Hematopoietic multipotent progenitor cell (in vitro differentiated cells): Measurements from ENCODE around the gene SERPIND1. TPM values are rescaled to one million over a fixed set of nuclear protein-coding genes. Genes with fewer than 3 reads are reported as not detected.

ENCODE experiments used
- DNase-seq, 3 donors: peaks; one replicate each; pipeline ENCODE4 v3.0.0-alpha.2; 2011 to 2015; ENCODE audit warnings: low read depth in 2 of 3, low spot score in 2 of 3
- total RNA-seq: library from RNA; depleted of rRNA; stranded (reverse); fragments of >200 nt; gene quantifications from one replicate; pipeline ENCODE4 v1.2.3, GENCODE V29; 2012

Gene SERPIND1
- total RNA-seq, 1 donor: not detected

GRCh38 chr22:20788627-20789344, 14.9 kb downstream of the SERPIND1 start:
- DNase-seq: no peak

DNA sequence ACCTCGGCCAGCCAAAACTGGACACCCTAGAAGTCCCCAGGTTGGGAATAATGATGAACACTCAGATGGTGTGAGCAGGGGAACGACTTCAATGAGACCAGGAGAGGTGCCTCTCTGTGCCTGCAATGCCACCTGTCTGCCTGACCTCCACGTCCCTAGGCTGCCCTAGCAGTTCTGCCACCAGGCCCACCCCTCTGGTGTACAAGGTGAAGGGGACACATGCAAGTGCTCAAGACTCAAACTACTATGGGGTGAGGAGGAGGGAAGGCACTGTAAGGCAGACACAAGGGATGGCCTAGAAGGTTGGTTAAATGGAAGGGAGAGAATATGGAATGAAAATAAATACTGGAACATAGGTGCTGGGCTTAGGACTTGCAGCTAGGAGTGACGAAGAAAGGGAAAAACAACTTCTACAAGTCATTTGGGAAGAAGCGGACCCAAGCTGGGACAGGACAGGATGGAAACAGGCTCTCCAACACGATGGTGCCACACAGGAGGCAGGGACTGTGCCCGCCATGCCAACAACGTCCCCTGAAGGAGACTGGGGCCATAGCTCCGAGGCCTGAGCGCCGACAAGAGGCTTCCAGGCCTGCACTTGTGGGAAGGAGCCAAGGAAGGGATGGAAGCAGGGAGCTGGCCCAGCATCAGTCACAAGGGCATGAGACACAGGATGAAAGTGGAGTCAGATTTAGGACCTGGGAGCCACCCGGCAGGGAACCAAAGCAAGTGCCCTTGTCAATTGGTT, 18.5 kb downstream of the SERPIND1 start:
- DNase-seq: no peak

GRCh38 chr22:20792966-20793728, 19.2 kb downstream of the SERPIND1 start:
- peak in 1 of 3 donors; percentile 54 for DNase-seq

DNA sequence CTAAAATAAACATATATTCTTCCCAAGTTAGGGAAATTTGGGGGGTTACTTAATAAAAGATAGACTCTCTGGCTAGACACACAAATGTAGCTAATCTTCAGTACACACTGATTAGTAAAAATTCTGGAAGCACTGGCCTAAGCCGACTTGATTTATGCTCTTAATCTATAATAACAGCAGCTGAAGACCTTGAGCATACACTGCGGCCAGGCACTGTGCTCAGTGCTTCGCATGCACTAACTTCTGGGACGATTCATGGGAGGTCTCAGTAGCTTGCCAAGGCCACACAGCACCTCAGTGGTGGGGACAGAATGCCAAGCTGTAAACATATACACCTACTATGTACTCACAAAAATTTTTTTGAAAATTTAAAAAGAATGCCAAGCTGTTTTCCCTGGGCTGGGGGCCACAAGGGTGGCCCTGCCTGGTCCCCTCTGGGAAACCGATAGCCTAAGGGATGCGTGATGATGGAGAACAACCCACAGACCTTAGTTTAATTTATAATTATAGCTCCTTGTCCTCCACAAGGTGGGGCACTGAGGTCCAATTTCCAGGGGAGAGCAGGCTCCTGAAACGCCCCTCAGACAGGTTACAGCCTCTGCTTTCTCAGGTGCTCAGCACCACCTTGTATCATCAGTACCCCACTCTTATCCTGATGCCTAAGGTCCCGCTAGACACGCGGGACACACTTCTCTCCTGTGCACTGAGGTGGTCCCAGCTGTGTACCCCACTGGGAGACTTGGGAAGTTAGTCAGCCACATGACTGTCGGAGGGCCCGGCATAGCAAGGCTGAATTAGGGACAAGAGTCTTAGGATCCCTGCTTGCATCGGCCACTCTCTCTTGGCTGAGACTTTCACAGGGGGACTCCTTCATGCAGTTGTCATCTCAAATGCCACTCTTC, 20.1 kb downstream of the SERPIND1 start:
- peak in 1 of 3 donors; percentile 8 for DNase-seq

DNA sequence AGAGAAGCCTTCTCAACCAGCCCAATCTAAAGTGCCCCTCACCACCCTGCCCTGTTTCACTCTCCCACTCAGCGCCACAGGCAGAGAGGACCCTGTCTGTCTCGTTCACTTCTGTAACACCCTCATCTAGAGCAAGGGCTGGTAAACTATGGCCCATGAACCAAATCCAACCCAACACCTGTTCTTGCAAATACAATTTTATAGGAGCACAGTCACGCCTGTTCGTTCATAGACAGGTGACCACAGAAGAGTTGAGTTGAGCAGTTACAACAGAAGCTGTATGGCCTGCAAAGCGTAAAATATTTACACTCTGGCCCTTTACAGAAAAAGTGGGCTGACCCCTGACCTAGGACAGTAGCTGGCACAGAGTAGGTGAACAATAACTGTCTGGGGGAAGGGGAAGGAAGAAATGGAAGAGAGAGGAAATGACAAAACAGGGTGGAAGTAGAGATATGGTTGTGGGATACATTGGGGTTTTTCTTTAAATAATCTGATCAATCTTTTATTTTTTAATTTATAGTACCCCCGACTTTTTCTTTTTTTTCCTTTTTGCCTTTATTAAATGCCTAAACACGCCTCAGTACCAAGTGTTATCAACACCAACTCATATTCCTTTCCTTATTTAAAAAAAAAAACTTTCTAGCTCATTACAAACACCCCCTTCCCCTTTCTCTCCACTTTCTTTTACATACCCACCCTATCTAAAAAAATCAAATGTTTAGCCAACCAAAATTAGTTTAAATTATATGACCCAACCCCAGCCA, 20.9 kb downstream of the SERPIND1 start:
- DNase-seq: peak in 1 of 3 donors; percentile 14

GRCh38 chr22:20796731-20797130, 22.8 kb downstream of the SERPIND1 start:
- no peak for DNase-seq

- DNase-seq: no peak
Measured at GRCh38 chr22:20798218-20798617, 24.3 kb downstream of the SERPIND1 start.

GRCh38 chr22:20798974-20799373, 25.1 kb downstream of the SERPIND1 start:
- DNase-seq: no peak

GRCh38 chr22:20799449-20799848, 25.5 kb downstream of the SERPIND1 start:
- DNase-seq: no peak

GRCh38 chr22:20802452-20802851, 28.5 kb downstream of the SERPIND1 start:
- DNase-seq: no peak

GRCh38 chr22:20802922-20803553, 29.1 kb downstream of the SERPIND1 start:
- no peak for DNase-seq

DNA sequence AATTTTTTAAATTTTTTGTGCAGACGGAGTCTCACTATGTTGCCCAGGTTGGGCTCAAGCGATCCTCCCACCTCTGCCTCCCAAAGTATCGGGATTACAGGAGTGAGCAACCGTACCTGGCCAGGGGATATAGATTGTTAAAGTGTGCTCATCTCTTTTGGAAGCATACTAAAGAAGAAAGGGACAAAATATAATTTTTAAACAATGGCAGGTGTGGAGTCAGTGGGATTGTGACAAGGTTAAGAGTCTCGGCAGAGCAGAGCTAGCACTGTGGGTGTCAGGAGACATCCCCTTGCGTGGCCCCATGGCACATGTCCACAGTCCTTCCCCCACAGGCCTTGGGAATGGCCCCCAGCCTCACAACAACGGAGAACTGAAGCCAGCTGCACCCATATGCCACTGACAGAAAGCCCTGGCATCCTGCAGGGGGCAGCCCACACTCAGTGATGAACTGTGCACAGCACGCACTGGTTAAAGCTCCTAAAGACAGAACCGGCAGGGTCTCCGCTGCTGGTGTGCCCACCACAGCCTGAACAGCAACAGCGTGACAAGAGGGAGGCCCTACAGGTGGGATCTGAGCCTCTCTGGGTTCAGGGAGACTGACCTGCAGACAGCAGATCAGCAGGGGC, 29.9 kb downstream of the SERPIND1 start:
- DNase-seq: peak in 2 of 3 donors; percentile 53 to 78

DNA sequence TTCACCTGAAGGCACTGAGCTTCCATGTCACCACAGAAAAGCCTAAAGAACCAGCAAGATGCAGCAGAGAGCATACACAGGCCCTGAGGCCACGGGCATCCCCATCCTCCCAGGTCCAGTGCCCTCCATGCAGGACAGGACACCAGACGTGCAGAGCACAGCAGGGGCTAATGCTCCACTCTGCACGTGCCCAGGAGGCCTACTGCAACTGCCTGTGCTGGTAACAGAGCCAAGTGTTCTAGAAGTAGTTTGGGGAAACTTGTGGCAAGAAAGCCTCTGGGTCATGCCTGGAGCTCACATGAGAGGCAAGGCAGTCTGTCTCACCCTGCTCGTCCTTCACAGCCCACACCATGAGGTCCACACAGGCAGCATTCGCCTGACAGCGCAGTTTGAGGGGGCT, 30.7 kb downstream of the SERPIND1 start:
- no peak for DNase-seq

DNA sequence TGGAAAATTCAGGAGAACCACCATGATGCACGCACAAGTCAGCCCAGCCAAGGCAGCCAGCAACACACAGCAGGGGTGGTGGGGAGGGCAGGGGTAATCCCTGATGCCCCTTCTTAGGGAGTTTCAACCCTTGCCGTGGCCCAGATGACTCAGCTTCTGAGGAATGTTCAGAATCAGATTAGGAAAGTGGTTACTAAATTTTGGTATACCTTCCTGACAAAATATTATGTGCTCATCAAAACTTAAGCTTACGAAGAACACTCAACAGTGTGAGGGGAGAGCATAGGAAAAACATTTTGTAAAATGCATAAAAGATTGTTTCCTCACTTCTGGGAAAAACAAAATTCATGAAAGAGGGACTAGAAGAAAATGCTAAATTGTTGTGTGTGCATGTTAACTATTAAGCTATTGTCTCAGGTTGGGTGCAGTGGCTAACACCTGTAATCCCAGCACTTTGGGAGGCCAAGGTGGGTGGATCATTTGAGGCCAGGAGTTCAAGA, 32.1 kb downstream of the SERPIND1 start:
- no peak for DNase-seq

DNA sequence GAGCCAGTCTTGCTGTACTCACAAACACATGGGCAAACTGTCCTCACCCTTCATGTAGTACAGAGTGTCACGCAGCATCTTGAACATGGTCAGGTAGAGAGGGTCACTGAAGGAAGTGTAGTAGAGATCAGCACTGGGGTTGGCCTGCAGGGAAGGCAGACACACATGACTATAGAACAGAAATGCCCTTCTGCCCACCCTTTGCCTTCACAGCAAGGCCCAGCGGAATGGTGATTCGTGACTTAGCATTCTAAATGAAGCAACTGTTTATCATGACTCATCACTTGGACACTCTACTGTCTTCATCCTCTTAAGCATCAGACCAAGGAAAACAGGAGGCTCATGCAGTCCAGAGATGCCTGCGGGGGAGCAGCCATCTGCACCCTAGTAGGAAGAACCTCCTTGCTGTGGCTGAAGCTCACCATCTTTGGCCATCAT, 33.4 kb downstream of the SERPIND1 start:
- no peak for DNase-seq

- DNase-seq: no peak
Measured at GRCh38 chr22:20808844-20809243, 34.9 kb downstream of the SERPIND1 start.

GRCh38 chr22:20809538-20810185, 35.7 kb downstream of the SERPIND1 start:
- no peak for DNase-seq

DNA sequence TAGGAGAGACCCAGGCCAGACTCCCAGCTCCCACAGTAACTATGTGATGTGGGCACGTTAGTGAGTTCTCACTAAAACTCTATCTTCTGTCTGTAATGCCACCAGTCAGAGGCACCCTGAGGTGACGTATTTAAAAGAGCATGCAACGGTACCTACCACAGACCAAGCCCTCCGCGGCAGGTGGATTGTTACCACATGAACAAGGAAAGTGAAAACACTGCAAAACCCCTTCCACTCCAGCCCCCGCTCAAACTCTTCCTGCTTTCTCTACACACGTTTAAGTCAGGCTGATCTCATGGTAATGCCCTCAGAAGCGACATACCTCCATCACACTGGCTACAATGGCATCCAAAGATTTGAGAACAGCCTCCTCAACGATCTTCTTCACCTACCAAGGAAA, 36.7 kb downstream of the SERPIND1 start:
- DNase-seq: no peak
